Measurements from ENCODE around the gene FZD4.
"Not testable (repeated sequence)": the region's sequence is repeated elsewhere in the genome, so short reads cannot be mapped to it uniquely, and the experiment has no call there.

FZD4 gene

DNA sequence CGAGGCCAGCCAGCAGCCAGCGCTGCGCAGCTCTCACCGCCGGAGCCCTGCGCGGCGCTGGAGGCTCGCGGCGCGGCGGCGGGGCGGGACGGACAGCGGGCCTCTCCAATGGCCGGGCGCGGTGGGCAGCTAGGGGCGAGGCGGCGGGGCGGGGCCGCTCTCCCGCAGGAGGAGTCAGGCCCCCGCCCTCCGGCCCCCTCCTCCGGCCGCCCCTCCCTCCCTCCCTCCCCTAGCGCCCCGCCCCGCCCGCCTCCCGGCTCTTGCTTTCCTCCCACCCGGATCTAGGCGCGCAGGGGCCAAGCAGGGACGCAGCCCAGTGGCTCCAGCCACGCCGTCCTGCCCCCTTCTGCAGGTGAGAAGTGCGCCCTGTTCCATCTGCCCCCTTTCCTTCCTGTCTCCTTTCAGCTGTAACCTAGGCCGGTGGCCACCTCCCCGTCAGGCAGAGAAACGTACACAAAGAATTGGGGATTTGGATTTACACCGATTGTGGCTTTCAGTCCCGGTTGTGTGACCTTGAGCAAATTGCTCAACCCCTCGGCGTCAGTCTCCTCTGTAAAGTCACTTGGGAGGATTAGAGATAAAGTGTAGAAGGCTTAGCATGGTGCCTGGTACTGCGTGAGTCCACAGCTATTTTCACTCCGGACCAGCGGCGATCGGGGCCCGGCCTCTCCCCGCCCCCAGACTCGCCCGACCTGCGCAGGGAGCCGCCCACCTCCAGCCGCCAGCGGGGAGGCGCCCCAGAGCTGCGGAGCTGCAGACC lies at the start of gene FZD4:
Gene FZD4 (minus strand): TSS at position 35 of the 760 bp plus-strand sequence. CDS start 310 bp downstream, outside the sequence.
- peak; percentile 44 for DNase-seq

- not testable (repeated sequence) for DNase-seq
Observed at GRCh38 chr11:87004281-87004680, 49.1 kb upstream of the FZD4 start.

DNA sequence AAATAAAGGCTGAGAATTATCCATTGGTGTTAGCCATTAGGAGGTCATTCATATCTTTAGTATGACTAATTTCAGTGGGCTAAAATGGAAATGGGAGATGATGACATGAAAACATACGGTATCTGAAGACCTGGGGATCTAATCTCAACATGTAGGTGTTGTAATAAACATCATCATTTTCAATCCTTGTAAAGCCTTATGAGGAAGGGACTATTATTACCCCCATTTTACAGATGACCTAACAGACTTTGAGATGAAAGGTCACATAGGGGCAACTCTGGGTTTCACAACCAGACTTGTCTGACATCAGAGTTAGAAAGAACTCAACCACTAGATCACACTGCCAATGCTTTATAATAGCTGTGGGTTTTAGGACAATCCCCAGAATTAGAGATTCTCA lies 47.7 kb upstream of the FZD4 start:
- no peak for DNase-seq

- no peak for DNase-seq
Observed at GRCh38 chr11:86999859-87000753, 44.9 kb upstream of the FZD4 start.

DNA sequence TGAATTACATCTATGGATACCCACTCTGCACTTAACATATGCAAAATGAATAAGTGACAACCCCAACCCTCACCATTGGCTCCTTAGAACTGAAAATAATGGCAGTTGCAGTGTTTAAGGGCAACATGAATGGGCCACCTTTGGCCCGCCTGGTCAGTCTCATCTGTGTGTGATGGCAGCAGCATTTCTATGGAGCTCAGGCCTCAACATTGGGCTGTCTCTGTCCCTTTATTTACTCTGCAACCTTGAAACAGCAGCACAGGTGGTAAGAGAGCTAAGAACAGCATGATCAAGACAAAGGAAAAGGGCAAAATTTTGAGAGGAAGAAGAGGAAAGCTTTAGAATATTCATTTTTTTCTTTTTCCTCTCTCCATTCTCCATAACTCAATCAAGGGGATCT lies 44.2 kb upstream of the FZD4 start:
- DNase-seq: no peak

- no peak for DNase-seq
Observed at GRCh38 chr11:86996953-86997570, 41.9 kb upstream of the FZD4 start.

DNA sequence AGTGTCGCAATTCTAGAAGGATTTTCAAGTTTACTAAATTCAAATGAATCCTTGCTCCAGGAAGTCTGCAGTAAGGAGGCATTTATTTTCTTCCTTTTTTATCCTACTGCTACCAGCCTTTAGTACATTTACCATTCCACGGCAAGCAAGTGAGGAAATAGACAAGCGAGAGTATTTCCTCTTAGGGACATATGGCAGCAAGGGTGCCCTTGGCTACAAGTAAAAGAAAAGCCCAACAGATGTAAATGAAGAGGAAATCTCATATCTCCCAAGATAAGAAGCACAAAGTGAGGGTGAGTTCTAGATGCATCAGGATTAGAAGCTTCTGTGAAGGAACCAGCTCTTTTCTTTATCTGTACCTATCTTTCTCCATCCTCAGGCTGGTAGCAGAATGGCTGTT lies 37.8 kb upstream of the FZD4 start:
- DNase-seq: no peak

DNA sequence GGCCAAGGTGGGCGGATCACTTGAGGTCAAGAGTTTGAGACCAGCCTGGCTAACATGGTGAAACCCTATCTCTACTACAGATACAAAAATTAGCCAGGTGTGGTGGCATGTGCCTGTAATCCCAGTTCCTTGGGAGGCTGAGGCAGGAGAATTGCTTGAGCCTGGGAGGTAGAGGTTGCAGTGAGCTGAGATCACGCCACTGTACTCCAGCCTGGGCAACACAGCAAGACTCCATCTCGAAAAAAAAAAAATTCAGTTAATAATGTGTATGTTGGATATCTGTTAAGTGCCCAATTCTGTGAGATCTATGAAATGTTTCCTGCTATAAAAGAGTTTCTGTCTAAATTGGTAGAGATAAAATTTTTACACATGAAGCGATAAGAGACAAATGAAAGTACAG lies 37.1 kb upstream of the FZD4 start:
- not testable (repeated sequence) for DNase-seq

GRCh38 chr11:86991341-86991740 lies 36.1 kb upstream of the FZD4 start:
- DNase-seq: no peak

GRCh38 chr11:86990515-86990914 lies 35.3 kb upstream of the FZD4 start:
- no peak for DNase-seq

- DNase-seq: no peak
Observed at GRCh38 chr11:86990031-86990430, 34.8 kb upstream of the FZD4 start.

GRCh38 chr11:86988351-86988881 lies 33.2 kb upstream of the FZD4 start:
- DNase-seq: no peak

GRCh38 chr11:86987679-86988078 lies 32.5 kb upstream of the FZD4 start:
- no peak for DNase-seq

DNA sequence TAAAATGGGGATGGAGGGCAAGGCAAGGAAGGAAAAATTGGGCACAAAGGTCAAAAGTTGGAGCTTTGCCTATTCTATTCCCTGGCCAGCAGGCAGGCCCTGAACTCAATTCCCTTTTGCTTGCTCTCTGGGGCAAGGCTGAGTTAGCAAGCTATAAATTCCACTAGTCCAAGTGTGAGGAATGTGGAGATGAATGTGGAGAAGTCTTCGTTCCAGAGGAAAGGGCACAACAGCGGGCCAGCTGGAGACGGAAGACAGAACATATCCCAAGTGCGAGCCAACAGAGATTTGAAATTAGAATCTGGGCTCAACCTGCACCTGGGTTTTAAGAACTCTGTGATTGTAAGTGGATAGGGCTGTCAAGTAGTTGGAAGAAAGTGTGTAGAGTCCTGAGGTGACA lies 29.5 kb upstream of the FZD4 start:
- DNase-seq: no peak

DNA sequence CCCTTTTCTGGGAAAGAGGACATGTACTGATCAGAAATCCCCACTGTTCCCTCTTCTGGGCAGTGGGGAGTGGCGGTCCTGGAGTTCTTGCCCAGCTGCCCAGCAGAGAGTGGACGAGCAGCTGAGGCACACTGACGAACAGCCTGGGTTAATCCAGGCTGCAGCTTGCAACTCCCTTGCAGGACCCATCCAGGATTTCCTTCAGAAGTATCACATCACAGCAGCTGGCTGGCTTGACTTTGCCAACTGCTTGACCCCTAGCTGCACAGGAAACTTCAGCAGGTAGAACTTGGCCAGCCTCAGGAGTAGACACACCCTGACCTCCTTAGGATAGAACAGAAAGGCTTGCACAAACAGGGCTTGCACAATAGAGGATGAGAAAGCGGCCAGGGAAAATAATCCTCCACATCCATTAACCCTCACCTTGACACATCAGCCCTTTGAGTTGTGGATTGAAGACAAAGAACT lies 27.9 kb upstream of the FZD4 start:
- DNase-seq: no peak

DNA sequence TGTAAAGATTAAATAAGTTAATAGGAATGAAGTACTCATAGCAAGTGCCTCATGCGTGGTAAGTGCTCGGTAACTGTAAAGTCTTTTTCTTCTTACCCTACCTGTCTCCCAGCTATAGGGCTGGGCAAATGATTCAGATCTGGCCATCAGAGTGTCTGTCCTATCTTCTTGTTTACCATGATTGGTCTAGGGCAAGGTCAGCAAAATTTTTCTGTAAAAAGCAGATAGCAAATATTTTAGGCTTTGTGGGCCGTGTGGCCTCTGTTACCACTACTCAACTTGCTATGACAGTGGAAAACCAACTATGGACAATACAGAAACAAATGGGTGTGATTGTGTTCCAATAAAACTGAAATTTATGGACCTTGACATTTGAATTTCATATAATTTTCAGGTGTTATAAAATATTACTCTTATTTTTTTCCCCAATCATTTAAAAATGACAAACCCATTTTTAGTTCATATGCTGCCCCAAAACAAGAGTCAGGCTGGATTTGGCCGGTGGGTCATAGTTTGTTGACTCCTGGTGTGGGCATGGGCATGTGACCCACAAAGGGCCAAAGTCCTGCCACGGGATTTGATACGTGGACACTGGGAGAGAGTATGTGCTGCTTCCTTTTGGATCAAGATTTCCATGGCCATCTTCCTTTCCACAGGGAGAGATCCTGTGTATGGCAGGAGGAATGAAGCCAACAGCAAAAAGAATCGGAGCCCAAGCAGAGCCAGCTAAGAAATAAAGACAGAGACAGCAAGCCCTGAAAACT lies 26.8 kb upstream of the FZD4 start:
- DNase-seq: no peak

- no peak for DNase-seq
Observed at GRCh38 chr11:86980086-86980796, 25.0 kb upstream of the FZD4 start.

- DNase-seq: peak; percentile 45
Observed at GRCh38 chr11:86978756-86979608, 23.8 kb upstream of the FZD4 start.

DNA sequence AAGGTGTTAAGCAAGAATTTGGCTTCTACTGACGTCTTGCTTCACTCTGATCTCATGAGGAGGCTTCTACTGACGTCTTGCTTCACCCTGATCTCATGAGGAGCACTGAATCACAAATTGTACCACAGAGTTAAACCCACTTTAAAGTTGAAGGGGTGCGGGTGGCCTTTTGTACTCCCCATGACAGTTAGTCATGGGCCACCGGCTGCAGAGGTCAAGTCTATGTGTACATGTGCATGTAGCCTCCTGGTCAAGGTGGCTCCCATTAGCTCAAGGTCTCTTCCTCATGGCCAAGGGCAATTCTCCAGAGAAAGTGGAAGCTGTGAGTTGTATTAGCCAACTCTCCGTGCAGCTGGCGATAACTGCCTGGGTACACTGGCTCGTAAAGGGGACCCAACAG lies 23.1 kb upstream of the FZD4 start:
- no peak for DNase-seq

- DNase-seq: no peak
Observed at GRCh38 chr11:86977441-86978050, 22.4 kb upstream of the FZD4 start.
